Measurements from ENCODE around the gene TRIM71.

- TF ChIP-seq CTCF (IDR thresholded peaks at IDR 0.05; ENCODE audit: low read depth, low read length, poor library complexity, severe bottlenecking) (no peak), EZH2phosphoT487 (IDR thresholded peaks at IDR 0.05; ENCODE audit: borderline replicate concordance, low read length) (no peak)
These were observed 80.3 kb downstream of the TRIM71 start for GRCh38 chr3:32897981-32898623.
